AG08395 (cell line): ENCODE results near the gene ZMYND15.
A peak's percentile ranks its signal among the peaks of the same experiment; 100 is the strongest.

ENCODE experiments used
- DNase-seq: peaks from one replicate; pipeline ENCODE4 v3.0.0; 2012; ENCODE audit warnings: mixed read lengths, low spot score

ZMYND15 gene

GRCh38 chr17:4742629-4743028, 3.0 kb downstream of the ZMYND15 start:
- no peak for DNase-seq

GRCh38 chr17:4743216-4743615, 3.6 kb downstream of the ZMYND15 start:
- no peak for DNase-seq

GRCh38 chr17:4743898-4744297, 4.3 kb downstream of the ZMYND15 start:
- no peak for DNase-seq

GRCh38 chr17:4744999-4745969, 5.7 kb downstream of the ZMYND15 start:
- no peak for DNase-seq

GRCh38 chr17:4747847-4748246, 8.2 kb downstream of the ZMYND15 start:
- no peak for DNase-seq

- DNase-seq, result no peak
Observed at GRCh38 chr17:4748686-4749085, 9.1 kb downstream of the ZMYND15 start.

- DNase-seq, result no peak
Observed at GRCh38 chr17:4750606-4751005, 11.0 kb downstream of the ZMYND15 start.

- DNase-seq, result no peak
Observed at GRCh38 chr17:4751932-4752331, 12.3 kb downstream of the ZMYND15 start.

GRCh38 chr17:4753392-4753791, 13.8 kb downstream of the ZMYND15 start:
- DNase-seq, result no peak

- no peak for DNase-seq
Observed at GRCh38 chr17:4759776-4760236, 20.2 kb downstream of the ZMYND15 start.

- no peak for DNase-seq
Observed at GRCh38 chr17:4764595-4764994, 25.0 kb downstream of the ZMYND15 start.

GRCh38 chr17:4766201-4766600, 26.6 kb downstream of the ZMYND15 start:
- DNase-seq, result no peak

- DNase-seq, result no peak
Observed at GRCh38 chr17:4766723-4767122, 27.1 kb downstream of the ZMYND15 start.

- no peak for DNase-seq
Observed at GRCh38 chr17:4768298-4768697, 28.7 kb downstream of the ZMYND15 start.

GRCh38 chr17:4769628-4770027, 30.0 kb downstream of the ZMYND15 start:
- DNase-seq, result peak; percentile 64

- DNase-seq, result no peak
Observed at GRCh38 chr17:4771519-4772234, 32.0 kb downstream of the ZMYND15 start, which contains the start of gene TM4SF5. Gene TM4SF5, plus strand, starts transcription at chr17:4771886. Its CDS starts 37 bp downstream, at chr17:4771923.

- no peak for DNase-seq
Observed at GRCh38 chr17:4772235-4772613, 32.6 kb downstream of the ZMYND15 start.

GRCh38 chr17:4777969-4778760, 38.5 kb downstream of the ZMYND15 start:
- no peak for DNase-seq

- no peak for DNase-seq
Observed at GRCh38 chr17:4780325-4780955, 40.8 kb downstream of the ZMYND15 start.

- no peak for DNase-seq
Observed at GRCh38 chr17:4782652-4783051, 43.0 kb downstream of the ZMYND15 start.

GRCh38 chr17:4785311-4786105, 45.9 kb downstream of the ZMYND15 start:
- DNase-seq, result no peak
